ENCODE measurements around the gene CLTA.

The CLTA gene
- 47.3 to 60.6 reads per million in 2 donors for total RNA-seq

- DNase-seq, result peak; percentile 75
These were observed at the start of gene CLTA for GRCh38 chr9:36190388-36191289. CLTA (plus strand) TSS chr9:36190921; CDS start chr9:36191057, 136 bp downstream.

GRCh38 chr9:36141288-36141687, 49.4 kb upstream of the CLTA start:
- no peak for DNase-seq

GRCh38 chr9:36141761-36142160, 49.0 kb upstream of the CLTA start:
- DNase-seq, result no peak

- no peak for DNase-seq
These were observed 48.0 kb upstream of the CLTA start for GRCh38 chr9:36142510-36143244.

- DNase-seq, result no peak
These were observed 47.5 kb upstream of the CLTA start for GRCh38 chr9:36143245-36143641.

- no peak for DNase-seq
These were observed 46.1 kb upstream of the CLTA start for GRCh38 chr9:36144309-36145232.

- no peak for DNase-seq
These were observed 44.8 kb upstream of the CLTA start for GRCh38 chr9:36145970-36146369.

GRCh38 chr9:36146651-36147050, 44.1 kb upstream of the CLTA start:
- no peak for DNase-seq

- no peak for DNase-seq
These were observed 43.1 kb upstream of the CLTA start for GRCh38 chr9:36147441-36148175.

- DNase-seq, result peak; percentile 27
These were observed 42.2 kb upstream of the CLTA start for GRCh38 chr9:36148311-36149051.

GRCh38 chr9:36149197-36149596, 41.5 kb upstream of the CLTA start:
- DNase-seq, result no peak

- no peak for DNase-seq
These were observed 40.0 kb upstream of the CLTA start for GRCh38 chr9:36150574-36151315.

- peak; percentile 37 for DNase-seq
These were observed 39.2 kb upstream of the CLTA start for GRCh38 chr9:36151316-36152210.

GRCh38 chr9:36152741-36153438, 37.8 kb upstream of the CLTA start:
- no peak for DNase-seq

- no peak for DNase-seq
These were observed 37.0 kb upstream of the CLTA start for GRCh38 chr9:36153746-36154145.

GRCh38 chr9:36154331-36154952, 36.3 kb upstream of the CLTA start:
- no peak for DNase-seq

- DNase-seq, result no peak
These were observed 34.6 kb upstream of the CLTA start for GRCh38 chr9:36156116-36156515.

GRCh38 chr9:36158122-36158521, 32.6 kb upstream of the CLTA start:
- no peak for DNase-seq
